PC-3 (cell line): Measurements from ENCODE around the gene ZNF750.

Experiments used
- CTCF ChIP-seq: fragments of 300-600 bp; sonication (generic); conservative IDR thresholded peaks from 2 replicates; pipeline ENCODE4 v1.5.1; 2017; ENCODE audit warnings: antibody characterized with exemption, low read depth, mild to moderate bottlenecking, low read length
- EZH2 ChIP-seq: fragments of 300-600 bp; sonication (generic); IDR thresholded peaks from one replicate; pipeline ENCODE4 v1.6.1; 2017; ENCODE audit warnings: antibody characterized with exemption, mild to moderate bottlenecking, low read length; ENCODE audit not compliant: unreplicated experiment

GRCh38 chr17:82841921-82842596, 2.2 kb upstream of the ZNF750 start:
- no peak for TF ChIP-seq CTCF
- TF ChIP-seq EZH2, result no peak
